AG09309 (cell line): ENCODE measurements around the gene TBX15.

ENCODE experiments used
- DNase-seq: peaks from one replicate; pipeline ENCODE4 v3.0.0-alpha.2; 2010; ENCODE audit warnings: low read depth
- H3K4me3 ChIP-seq: 2 replicates; pipeline ENCODE4 v1.5.1; 2011; ENCODE audit warnings: mild to moderate bottlenecking, low read depth, low read length, moderate library complexity; ENCODE audit not compliant: control insufficient read depth
- CTCF ChIP-seq: IDR thresholded peaks from 2 replicates; pipeline ENCODE4 v1.5.1; 2011; ENCODE audit warnings: mild to moderate bottlenecking, low read depth, low read length, inconsistent platforms; ENCODE audit not compliant: insufficient read depth, control insufficient read depth; ENCODE audit errors: missing control alignments

The TBX15 gene

GRCh38 chr1:118988186-118989005, at the start of gene TBX15:
TBX15 (minus strand) TSS chr1:118988343; CDS start chr1:118987795, 548 bp downstream.
- no peak for DNase-seq
- peak within 1 kb of the TSS; percentile 74 for H3K4me3 ChIP-seq
- TF ChIP-seq CTCF: no peak

- no peak overlapping the region for H3K4me3 ChIP-seq
- no peak for DNase-seq
- no peak for TF ChIP-seq CTCF
Measured at GRCh38 chr1:119034359-119034758, 46.2 kb upstream of the TBX15 start.

- DNase-seq: no peak
- no peak for TF ChIP-seq CTCF
Measured at GRCh38 chr1:119032986-119033385, 44.8 kb upstream of the TBX15 start.

GRCh38 chr1:119027759-119028158, 39.6 kb upstream of the TBX15 start:
- no peak for DNase-seq
- no peak for TF ChIP-seq CTCF
- no peak overlapping the region for H3K4me3 ChIP-seq

More at GRCh38 chr1:119032986-119033385, 44.8 kb upstream of the TBX15 start:
- no peak overlapping the region for H3K4me3 ChIP-seq

GRCh38 chr1:119026956-119027355, 38.8 kb upstream of the TBX15 start:
- TF ChIP-seq CTCF: no peak

GRCh38 chr1:119015547-119015946, 27.4 kb upstream of the TBX15 start:
- no peak for DNase-seq
- no peak overlapping the region for H3K4me3 ChIP-seq
- no peak for TF ChIP-seq CTCF

More at GRCh38 chr1:119026956-119027355, 38.8 kb upstream of the TBX15 start:
- no peak for DNase-seq
- H3K4me3 ChIP-seq: no peak overlapping the region

- no peak overlapping the region for H3K4me3 ChIP-seq
- TF ChIP-seq CTCF: no peak
- no peak for DNase-seq
Measured at GRCh38 chr1:119012383-119012782, 24.2 kb upstream of the TBX15 start.
